ENCODE results near the gene GMFB.

The GMFB gene

DNA sequence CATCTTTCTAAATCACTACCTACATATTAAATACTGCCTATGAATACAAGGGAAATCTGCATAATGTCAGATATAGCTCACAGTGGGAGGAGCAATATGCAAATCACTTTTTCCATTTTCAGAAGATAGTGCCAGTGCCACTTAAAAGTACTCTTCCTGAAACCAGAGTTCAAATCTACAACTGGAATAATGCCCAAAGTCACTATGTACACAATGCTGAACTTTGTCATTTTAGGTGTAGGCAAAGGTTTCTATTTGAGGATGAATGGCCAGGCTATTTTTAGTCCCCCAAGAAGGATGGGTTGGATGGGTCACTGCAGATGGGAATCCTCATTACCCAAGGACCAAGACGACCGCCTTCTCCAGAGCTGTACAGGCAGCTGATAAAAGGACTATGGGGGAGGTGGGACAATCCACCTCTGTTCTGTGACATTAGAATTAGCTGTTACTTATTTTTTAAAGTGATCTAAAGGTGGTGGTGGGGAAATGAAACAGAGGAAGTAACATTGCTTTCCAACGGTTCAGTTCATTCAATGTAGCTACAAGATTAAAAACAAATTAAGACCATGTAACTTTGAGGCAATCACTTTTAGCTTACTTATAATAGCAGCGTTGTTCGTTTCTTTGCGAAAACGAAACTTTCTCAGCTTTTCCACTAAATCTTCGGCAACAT lies 5.6 kb downstream of the GMFB start:
- TF ChIP-seq, protein P1, sequence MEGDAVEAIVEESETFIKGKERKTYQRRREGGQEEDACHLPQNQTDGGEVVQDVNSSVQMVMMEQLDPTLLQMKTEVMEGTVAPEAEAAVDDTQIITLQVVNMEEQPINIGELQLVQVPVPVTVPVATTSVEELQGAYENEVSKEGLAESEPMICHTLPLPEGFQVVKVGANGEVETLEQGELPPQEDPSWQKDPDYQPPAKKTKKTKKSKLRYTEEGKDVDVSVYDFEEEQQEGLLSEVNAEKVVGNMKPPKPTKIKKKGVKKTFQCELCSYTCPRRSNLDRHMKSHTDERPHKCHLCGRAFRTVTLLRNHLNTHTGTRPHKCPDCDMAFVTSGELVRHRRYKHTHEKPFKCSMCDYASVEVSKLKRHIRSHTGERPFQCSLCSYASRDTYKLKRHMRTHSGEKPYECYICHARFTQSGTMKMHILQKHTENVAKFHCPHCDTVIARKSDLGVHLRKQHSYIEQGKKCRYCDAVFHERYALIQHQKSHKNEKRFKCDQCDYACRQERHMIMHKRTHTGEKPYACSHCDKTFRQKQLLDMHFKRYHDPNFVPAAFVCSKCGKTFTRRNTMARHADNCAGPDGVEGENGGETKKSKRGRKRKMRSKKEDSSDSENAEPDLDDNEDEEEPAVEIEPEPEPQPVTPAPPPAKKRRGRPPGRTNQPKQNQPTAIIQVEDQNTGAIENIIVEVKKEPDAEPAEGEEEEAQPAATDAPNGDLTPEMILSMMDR (IDR thresholded peaks at IDR 0.05), result no peak

DNA sequence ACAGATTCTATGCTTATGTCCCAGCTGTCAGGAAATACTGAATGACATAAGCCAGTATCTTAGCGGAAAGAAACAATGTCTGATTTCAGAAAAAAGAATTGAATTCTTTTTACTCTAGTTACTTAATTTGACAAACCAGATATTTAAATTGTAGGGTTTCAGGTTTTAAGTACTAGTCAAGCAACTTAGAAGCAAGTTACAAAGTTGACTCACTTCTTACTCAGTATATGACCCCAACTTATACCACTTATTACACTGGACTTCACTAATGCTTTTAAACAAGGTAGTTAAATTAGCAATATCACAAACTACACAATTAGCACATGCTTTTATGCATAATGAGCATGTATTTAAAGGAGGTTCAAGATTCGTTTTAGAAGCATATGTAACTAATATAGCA lies 7.1 kb downstream of the GMFB start:
- TF ChIP-seq, protein P1 (IDR thresholded peaks at IDR 0.05), result no peak

DNA sequence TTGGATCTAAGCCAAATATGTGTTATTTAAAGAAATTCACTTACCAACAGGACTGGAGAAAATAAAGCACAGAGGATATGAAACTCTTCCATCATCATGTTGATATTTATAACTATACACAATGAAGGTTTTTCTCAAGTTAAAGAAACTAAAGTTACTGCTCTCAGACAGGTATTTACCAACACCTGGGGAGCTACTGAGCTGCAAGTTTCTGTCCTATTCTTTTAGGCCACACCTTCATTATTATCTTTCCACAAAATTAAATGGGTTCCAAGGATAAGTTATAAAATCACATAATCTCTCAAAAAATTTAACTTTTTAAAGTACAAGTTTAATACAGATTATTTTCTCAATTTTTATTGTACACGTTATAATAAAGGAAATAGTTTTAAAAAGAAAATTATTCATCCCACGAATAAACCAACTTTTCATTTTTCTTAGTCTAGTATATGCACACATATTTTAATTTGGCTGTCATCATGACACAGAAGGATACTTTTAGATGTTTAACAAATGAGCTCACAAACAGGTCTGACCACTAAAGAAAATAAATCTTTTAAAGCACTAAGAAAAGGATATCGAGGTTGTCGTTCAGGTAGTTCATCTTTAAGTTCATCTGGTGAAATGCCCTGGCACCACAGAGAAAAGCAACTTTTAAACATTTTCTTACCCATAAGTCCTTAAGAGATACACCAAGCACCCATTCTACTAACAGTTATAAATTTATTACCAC lies 7.8 kb downstream of the GMFB start:
- TF ChIP-seq, protein P1 (IDR thresholded peaks at IDR 0.05), result peak; percentile 28; the same call in 1 of the 2 replicates

DNA sequence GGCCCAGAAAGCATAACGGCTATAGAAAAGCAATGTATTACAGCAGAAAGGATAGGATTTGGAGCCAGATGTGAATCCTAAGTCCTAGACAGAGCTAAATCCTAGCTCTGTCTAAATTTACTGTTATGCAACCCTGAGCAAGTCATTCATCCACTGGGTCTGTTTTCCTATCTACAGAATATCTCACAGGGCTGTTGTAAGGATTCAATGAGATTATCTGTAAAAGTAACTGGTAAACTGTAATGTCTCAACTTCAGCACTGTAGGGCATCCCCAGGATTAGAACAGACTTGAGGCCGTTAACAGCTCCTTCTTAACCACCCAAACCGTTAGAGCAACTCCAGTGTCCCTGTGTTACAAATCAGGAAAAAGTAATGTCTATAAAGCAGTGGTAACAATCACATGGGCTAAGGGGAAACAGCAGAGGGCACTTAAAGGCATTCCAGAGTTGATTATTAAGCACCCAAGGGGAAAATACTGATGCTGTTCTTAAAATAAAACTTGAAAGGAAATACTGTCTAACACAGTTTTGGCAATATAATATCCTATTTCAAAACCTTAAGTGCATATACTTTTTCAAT lies 10.1 kb downstream of the GMFB start:
- TF ChIP-seq, protein P1 (IDR thresholded peaks at IDR 0.05), result no peak

DNA sequence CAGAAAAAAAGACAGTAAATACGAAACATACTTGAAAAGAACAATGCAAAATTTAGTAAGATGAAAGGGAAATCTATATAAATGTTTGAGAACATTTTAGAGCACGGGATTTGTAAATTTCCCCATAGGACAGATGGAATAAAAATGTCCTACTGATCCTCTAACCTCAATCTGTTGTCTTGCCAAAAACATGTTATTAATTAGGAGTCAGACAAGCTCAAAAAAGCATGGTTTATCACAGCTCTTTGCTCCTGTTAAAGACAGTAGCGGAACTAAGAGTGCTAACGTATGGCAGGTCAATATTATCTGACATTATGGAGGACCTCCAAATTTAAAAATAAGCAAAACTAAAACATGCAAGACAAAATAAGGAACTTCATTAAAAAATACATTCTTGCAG lies 12.9 kb downstream of the GMFB start:
- TF ChIP-seq, protein P1 (IDR thresholded peaks at IDR 0.05), result no peak

DNA sequence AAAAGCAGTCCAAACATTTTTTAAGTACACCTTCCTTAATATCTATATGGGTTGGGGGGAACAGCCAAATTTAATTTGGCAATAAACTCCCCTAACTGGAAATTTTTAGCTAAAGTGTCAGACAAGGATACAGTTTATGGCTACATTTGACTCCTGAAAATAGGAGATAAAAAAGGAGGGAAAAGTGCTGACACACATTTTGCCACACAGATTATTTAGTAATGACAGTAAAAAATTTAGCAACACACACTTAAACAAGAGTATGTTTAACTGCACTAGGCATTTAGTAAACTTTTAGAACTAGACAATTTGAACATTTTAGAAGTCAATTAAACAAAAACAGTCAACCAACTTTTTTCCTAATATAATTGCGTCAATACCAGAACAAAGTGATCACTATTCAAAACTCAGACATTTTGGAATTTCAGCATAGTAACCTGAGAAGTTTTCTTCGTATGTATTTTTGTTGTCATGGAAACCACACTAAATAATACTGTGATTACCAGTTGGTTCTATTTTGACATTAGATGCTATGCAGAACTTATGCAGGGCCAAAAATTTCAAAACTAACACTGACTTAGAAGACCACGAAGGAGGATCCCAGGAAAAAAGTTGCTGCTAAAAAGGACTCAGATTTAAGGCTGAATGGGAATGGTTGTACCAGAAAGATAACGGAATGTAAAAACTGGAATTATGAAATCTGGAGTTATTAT lies 13.4 kb downstream of the GMFB start:
- TF ChIP-seq, protein P1 (IDR thresholded peaks at IDR 0.05), result no peak

DNA sequence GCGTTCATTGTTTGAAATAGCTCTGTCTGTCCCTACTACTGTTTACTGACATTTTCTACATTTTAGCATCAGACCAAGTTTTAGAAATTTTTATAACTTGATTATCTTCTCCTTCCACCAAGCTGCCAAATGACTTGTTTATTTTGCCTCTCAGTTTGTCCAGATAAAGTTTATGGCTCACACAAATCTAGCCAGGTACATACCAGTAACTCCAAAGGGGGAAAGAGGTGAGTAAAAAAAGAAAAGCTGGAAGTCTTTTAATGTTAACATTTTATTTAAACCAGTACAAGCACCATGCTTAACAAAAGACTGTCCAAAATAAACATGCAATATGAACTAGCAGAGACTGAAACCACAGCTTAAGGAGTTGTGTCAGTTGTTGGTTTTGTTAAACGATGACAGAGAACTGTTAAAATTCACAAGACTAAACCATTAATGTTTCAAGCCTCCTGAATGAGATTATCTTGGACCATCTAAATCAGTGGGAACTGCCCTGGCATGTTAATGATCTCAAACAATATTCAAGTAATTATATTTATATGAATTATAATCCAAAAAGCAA lies 14.5 kb downstream of the GMFB start:
- TF ChIP-seq, protein P1 (IDR thresholded peaks at IDR 0.05), result no peak
